Measurements from ENCODE around the gene HORMAD2.

The HORMAD2 gene

DNA sequence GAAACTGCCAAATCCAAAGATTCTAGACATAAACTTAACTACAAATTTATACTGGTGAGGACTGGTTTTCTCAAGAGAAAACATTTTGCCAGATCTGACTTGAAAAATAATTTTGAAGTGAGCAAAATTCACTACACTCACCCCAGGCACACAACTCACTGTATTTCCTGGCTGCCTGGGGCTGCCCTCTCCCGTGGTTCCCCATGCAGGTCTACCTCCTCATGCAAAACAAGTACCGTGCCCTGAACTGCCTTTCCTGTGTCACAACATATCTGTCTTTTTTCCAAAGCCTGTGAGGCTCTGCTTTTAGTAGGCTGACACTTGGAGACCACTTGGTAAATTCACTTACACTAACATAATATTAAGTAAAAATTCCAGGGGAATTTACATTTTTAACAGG, 89.9 kb downstream of the HORMAD2 start:
- no peak for DNase-seq

- DNase-seq: no peak
Observed at GRCh38 chr22:30171008-30171407, 90.7 kb downstream of the HORMAD2 start.

DNA sequence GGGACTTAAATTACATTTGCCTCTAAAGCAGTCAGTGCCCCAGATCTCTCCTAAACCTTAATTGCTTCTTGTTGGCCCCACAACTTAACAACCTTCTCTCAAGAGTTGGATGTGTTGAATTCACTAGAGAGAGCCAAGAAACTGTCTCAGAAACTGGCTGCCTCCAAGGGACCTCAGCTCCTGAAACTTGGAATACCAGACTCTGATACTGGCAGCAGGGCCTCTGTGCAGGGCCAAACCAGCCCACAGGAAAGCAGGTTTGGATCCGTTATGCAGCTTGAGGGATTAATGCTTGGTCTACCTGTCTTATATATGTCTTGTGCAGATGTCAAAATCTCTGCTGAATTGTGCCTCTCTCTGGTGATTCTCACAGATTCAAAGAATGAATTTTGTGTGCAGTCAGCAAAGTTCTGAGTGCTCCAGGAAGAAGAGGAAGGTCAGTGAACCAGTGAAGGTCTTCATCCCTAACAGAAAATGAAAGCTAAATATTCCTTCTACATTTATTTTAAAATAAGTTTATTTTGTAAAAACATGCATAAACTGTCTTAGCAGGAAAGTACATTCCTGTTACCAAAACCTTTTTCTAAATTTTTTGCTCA, 95.5 kb downstream of the HORMAD2 start:
- DNase-seq: peak in 1 of 2 experiments; percentile 45

DNA sequence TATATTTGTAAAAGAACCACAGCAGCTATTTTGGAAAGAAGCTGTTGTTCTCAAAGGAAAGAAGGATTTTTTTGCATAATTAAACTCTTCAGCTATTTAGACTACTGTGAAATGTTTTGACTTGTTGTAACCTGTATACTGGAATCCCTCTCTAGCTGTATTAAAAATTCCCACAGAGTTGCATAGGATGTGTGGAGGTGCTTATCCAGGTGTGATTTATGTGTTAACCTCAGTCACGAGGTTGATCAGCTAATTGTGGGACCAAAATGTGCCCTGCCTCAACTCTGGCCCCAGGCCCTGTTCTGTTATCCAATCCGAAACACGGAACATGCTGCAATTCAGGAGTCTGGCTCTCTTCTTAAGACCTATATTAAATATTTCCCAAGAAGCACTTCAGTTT, 96.2 kb downstream of the HORMAD2 start:
- DNase-seq: no peak

GRCh38 chr22:30178181-30179126, 98.2 kb downstream of the HORMAD2 start:
- no peak for DNase-seq

DNA sequence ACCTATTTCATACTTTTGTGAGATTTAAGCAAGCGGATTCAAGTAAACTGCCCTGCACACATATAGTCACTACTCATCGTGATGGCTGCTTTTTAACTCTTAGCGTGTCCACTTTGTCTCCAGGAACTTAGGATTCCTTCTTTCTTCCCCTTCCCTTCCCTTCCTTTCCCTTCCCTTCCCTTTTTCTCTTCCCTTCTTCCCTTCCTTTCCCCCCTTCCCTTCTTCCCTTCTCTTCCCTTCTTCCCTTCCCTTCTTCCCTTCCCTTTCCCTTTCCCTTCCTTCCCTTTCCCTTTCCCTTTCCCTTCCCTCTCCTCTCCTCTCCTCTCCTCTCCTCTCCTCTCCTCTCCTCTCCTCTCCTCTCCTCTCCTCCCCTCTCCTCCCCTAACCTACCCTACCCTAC, 100.4 kb downstream of the HORMAD2 start:
- no peak for DNase-seq

- no peak for DNase-seq
Observed at GRCh38 chr22:30181459-30182349, 101.4 kb downstream of the HORMAD2 start.

DNA sequence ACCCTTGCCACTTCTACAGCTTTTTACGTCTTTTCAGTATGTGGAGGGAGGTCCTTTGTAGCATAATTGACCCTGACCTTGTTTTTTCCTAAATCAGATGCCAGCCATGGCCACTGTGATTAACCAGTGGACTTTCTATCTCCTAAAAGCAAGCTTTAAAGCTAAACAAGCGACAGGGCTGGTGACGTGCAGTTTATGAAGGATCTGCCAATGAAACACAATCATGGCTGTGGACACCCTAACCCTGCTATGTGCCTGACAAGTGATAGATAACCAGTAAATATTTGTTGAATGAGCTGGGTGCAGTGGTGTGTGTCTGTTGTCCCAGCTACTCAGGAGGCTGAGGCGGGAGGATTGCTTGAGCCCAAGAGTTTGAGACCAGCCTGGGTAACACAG, 102.1 kb downstream of the HORMAD2 start:
- DNase-seq: no peak

- DNase-seq: no peak
Observed at GRCh38 chr22:30182815-30183214, 102.6 kb downstream of the HORMAD2 start.

DNA sequence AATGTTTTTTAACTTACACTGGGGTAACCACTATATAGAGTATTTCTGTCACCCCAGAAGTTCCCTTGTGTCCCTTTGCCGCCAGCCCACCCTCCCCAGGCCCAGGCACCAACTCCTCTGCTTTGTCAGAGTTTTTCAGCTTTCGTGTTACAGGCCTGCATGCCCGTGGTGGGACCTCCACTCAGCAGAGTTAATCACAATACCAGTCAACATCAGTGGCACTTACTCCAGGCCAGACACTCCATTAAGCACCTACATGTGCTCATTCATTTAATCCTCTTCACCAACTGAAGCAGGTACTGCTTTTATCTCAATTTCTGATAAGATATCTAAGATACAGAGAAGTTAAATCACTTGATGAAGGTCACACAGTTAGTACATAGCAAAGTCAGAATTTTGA, 103.0 kb downstream of the HORMAD2 start:
- DNase-seq: no peak

DNA sequence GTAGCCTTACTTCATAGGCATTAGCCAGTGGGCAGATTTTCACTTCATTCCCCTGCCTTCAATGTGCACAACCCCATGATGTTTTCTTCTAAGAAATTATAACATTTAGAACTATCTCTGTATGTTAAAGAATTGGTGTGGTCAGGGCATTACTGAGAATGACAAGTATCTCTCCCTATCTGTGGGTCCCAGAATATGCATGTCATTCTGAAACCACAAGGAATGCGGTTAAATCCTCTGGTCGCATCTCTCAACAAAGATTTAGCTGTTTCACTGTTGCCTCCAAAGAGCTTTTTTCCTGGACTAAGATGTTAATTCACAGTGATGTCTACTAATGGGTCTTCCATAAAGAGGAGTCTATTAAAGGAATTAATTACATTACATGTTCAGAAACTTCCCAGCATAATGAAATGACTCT, 103.6 kb downstream of the HORMAD2 start:
- no peak for DNase-seq

DNA sequence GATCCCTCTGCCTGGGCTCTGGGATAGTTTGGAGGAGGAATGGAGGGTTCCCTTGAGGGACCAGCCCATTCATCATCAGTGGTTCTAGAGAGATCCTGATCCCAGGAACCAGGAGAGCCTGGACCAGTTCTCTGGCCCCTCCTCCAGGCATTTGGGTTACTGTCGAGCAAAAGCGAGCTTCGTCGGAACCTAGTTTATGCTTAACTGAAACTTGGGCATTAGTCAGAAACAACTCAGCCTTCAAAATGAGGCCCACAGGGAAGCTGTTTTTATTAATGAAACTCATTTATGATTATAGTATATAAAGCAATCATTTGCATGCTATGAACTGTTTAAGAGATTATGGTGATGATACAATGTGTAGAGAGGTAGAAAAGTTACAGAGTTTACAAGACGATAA, 104.9 kb downstream of the HORMAD2 start:
- no peak for DNase-seq

DNA sequence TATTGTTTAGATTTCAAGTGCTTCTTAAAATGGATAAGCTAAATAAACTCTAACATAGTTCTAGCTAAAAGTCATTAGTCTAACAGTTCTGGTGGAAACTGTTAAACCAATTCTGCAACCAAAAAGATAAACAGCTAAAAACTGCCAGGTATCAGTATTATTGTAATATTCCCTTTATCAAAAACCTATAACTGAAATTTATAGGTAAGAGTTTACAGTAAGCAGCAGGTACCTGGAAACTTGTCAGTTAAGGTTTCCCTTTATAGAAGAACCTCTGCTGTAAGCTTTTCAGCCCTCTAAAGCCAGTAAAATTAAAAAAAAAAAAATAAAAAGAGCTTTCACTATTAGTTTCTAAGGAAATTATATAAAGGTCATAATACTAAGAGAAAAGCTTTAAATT, 105.3 kb downstream of the HORMAD2 start:
- no peak for DNase-seq

DNA sequence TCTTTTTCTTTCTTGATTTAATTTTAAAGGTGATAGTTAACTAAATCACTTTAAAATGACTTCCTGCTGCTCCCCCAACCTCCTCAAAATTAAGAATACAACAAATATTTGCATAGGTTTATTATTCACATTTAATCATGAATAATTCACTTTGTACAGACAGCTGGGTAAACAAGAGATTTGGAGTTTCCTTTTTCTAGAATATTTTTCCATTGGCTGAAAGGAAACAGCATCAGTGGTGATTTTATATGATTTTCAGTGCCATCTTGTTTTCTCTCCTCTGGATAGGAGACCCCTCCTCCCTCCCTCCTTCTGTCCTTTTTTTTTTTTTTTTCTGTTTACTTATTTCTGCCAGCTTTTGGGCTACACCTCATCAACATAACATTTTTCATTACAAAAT, 105.8 kb downstream of the HORMAD2 start:
- DNase-seq: no peak

GRCh38 chr22:30186510-30186909, 106.2 kb downstream of the HORMAD2 start:
- DNase-seq: no peak

DNA sequence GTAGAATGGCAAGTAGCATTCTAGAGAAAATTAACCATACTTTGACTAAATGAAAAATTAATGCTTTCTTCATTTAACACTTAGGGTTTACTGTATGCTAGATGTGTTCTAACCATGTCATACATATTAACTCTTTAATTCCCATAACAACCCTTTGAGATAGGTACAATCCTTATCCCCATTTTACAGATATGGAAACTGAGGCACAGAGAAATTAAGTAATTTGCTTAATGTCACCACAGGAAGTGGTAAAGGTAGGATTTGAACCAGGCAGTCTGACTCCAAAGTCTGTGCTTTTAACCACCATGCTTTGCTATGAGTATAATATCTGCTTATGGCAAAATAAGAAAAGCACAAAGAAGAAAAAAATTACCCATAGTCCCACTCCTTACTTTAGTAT, 106.8 kb downstream of the HORMAD2 start:
- no peak for DNase-seq

- no peak for DNase-seq
Observed at GRCh38 chr22:30187529-30188407, 107.5 kb downstream of the HORMAD2 start.

- no peak for DNase-seq
Observed at GRCh38 chr22:30188911-30189310, 108.6 kb downstream of the HORMAD2 start.

- DNase-seq: no peak
Observed at GRCh38 chr22:30190574-30190973, 110.3 kb downstream of the HORMAD2 start.

DNA sequence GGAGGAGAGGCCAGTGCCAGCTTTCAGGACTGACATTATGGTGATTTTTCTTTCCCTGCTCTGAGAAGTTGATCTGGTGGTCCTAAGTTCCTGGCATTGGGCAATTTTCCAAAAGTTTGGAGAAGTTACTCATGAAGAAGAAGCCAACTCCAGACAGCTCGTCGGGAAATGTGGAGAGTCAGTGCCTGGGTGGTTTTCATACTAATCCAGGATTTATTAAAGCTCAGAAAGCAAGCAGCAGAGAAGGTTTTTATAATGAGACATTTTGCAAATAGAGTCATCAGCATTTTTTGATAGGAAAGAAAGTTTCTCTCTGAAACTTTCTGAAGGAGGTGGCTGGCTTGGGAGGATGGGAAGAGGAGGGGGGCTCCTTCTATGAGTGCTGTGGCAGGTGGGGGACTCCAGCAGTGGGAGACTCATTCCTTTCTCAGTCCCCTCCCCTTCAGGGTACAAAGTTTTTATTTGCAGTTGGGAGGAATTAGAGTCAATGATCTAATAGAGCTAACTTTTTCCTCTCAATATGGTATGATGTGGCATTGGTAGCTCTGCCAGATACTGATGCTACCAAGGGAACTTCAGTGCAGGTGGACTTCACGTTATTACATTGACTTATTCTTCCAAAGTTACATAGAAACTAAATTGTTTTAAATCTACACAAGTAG, 110.9 kb downstream of the HORMAD2 start:
- no peak for DNase-seq

DNA sequence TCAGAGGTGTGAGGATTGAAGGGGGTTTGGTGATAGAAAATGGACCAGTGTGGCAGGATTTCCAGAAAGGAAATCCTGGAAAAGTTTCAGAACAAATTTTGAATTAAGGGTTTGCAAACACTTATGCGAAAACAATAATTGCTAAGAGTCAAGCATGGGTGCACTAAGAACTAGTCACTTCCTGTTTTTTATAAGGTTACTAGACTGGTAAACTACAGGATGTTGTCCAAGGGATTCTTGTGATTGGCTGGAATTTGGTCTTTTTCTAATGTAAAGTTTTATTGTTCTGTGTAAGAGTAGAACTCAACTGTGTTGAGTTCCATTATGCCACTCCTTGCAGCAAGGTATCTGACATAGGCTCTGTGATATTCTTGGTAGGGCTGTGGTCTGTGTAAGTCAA, 112.2 kb downstream of the HORMAD2 start:
- no peak for DNase-seq

Data from NCI-H446 (cell line).